HG03442 (cell line): ENCODE measurements around the gene POR.

Source experiments
- ATAC-seq: cut with Tn5 transposase; IDR thresholded peaks from one replicate; pipeline ENCODE4 v1.9.1; 2021; ENCODE audit warnings: mild to moderate bottlenecking, moderate library complexity; ENCODE audit not compliant: unreplicated experiment

POR gene

GRCh38 chr7:75971309-75971960 lies 56.5 kb downstream of the POR start:
- ATAC-seq, result no peak

GRCh38 chr7:75971961-75972763 lies 57.2 kb downstream of the POR start:
- no peak for ATAC-seq

GRCh38 chr7:75977743-75978142 lies 62.8 kb downstream of the POR start:
- ATAC-seq, result no peak

- no peak for ATAC-seq
Measured at GRCh38 chr7:75979759-75980429, 64.9 kb downstream of the POR start.

- no peak for ATAC-seq
Measured at GRCh38 chr7:75980430-75981202, 65.7 kb downstream of the POR start.

- no peak for ATAC-seq
Measured at GRCh38 chr7:75981203-75981452, 66.2 kb downstream of the POR start.

- ATAC-seq, result no peak
Measured at GRCh38 chr7:75981453-75982305, 66.7 kb downstream of the POR start.

- ATAC-seq, result no peak
Measured at GRCh38 chr7:75982306-75983064, 67.5 kb downstream of the POR start.

- ATAC-seq, result no peak
Measured at GRCh38 chr7:75983471-75984129, 68.6 kb downstream of the POR start.

GRCh38 chr7:75984130-75985008 lies 69.4 kb downstream of the POR start:
- ATAC-seq, result no peak

- ATAC-seq, result no peak
Measured at GRCh38 chr7:75985009-75985517, 70.1 kb downstream of the POR start.

- ATAC-seq, result no peak
Measured at GRCh38 chr7:75985518-75986146, 70.7 kb downstream of the POR start.

GRCh38 chr7:75986147-75986781 lies 71.3 kb downstream of the POR start:
- ATAC-seq, result no peak

GRCh38 chr7:75987026-75987804 lies 72.3 kb downstream of the POR start:
- no peak for ATAC-seq

GRCh38 chr7:75987805-75988567 lies 73.0 kb downstream of the POR start:
- ATAC-seq, result no peak
